H9 (cell line): ENCODE results near the gene RIMBP2. TPM values are rescaled to one million over a fixed set of nuclear protein-coding genes. Genes with fewer than 3 reads are reported as not detected.

ENCODE experiments used
- DNase-seq: peaks from one replicate; pipeline ENCODE4 v3.0.0-alpha.2; 2017
- H2AFZ ChIP-seq: one replicate; pipeline ENCODE4 v1.6.1; 2013; ENCODE audit warnings: mild to moderate bottlenecking, low read length, control low read depth, moderate library complexity
- H2AK5ac ChIP-seq: 2 replicates; pipeline ENCODE4 v1.6.1; 2013; ENCODE audit warnings: low read length, control low read depth, mixed read lengths; ENCODE audit not compliant: insufficient read length
- H2BK120ac ChIP-seq: one replicate; pipeline ENCODE4 v1.6.1; 2013; ENCODE audit warnings: low read depth, mild to moderate bottlenecking, low read length, control low read depth, inconsistent platforms; ENCODE audit not compliant: poor library complexity, severe bottlenecking
- H2BK12ac ChIP-seq: 2 replicates; pipeline ENCODE4 v1.6.1; 2013; ENCODE audit warnings: low read length, control low read depth, mixed read lengths, low read depth; ENCODE audit not compliant: insufficient read length
- H2BK15ac ChIP-seq: 2 replicates; pipeline ENCODE4 v1.6.1; 2013; ENCODE audit warnings: low read depth, low read length, control low read depth
- H2BK20ac ChIP-seq: one replicate; pipeline ENCODE4 v1.6.1; 2013; ENCODE audit warnings: low read depth, mild to moderate bottlenecking, low read length, control low read depth, inconsistent platforms; ENCODE audit not compliant: poor library complexity, severe bottlenecking
- H2BK5ac ChIP-seq: 2 replicates; pipeline ENCODE4 v1.6.1; 2013; ENCODE audit warnings: low read length, control low read depth, mixed read lengths; ENCODE audit not compliant: insufficient read length
- H3K14ac ChIP-seq: 2 replicates; pipeline ENCODE4 v1.6.1; 2013; ENCODE audit warnings: low read length, control low read depth; ENCODE audit not compliant: insufficient read depth
- H3K18ac ChIP-seq: 2 replicates; pipeline ENCODE4 v1.6.1; 2013; ENCODE audit warnings: low read depth, mild to moderate bottlenecking, mixed read lengths, low read length, control low read depth; ENCODE audit not compliant: insufficient read length
- H3K23ac ChIP-seq: 2 replicates; pipeline ENCODE4 v1.6.1; 2013; ENCODE audit warnings: low read length, control low read depth, mixed read lengths, low read depth; ENCODE audit not compliant: insufficient read length
- H3K23me2 ChIP-seq: 2 replicates; pipeline ENCODE4 v1.6.1; 2013; ENCODE audit warnings: low read depth, mild to moderate bottlenecking, mixed read lengths, low read length, control low read depth; ENCODE audit not compliant: insufficient read length, poor library complexity, severe bottlenecking
- H3K27ac ChIP-seq: 2 replicates; pipeline ENCODE4 v1.5.1; 2013; ENCODE audit warnings: low read length, control low read depth, mixed read lengths, low read depth; ENCODE audit not compliant: insufficient read length
- H3K27me3 ChIP-seq: 2 replicates; pipeline ENCODE4 v1.6.1; 2013; ENCODE audit warnings: low read length, control low read depth, inconsistent platforms; ENCODE audit not compliant: insufficient read depth
- H3K4ac ChIP-seq: 2 replicates; pipeline ENCODE4 v1.6.1; 2013; ENCODE audit warnings: low read depth, mild to moderate bottlenecking, control low read depth, inconsistent platforms, low read length, moderate library complexity
- H3K4me1 ChIP-seq: 2 replicates; pipeline ENCODE4 v1.6.1; 2013; ENCODE audit warnings: low read length, control low read depth, inconsistent platforms; ENCODE audit not compliant: insufficient read depth
- H3K4me2 ChIP-seq: 2 replicates; pipeline ENCODE4 v1.6.1; 2013; ENCODE audit warnings: low read length, control low read depth, mixed read lengths; ENCODE audit not compliant: insufficient read length, insufficient read depth
- H3K56ac ChIP-seq: 2 replicates; pipeline ENCODE4 v1.6.1; 2013; ENCODE audit warnings: low read depth, mild to moderate bottlenecking, mixed read lengths, low read length, control low read depth; ENCODE audit not compliant: insufficient read length
- H3K79me1 ChIP-seq: 2 replicates; pipeline ENCODE4 v1.6.1; 2013; ENCODE audit warnings: low read depth, mild to moderate bottlenecking, moderate library complexity, low read length, control low read depth, inconsistent platforms; ENCODE audit not compliant: insufficient read depth, poor library complexity, severe bottlenecking
- H3K79me2 ChIP-seq: 2 replicates; pipeline ENCODE4 v1.6.1; 2013; ENCODE audit warnings: low read length, control low read depth, inconsistent platforms; ENCODE audit not compliant: insufficient read depth
- H3K9ac ChIP-seq: 2 replicates; pipeline ENCODE4 v1.6.1; 2013; ENCODE audit warnings: low read length, control low read depth, mixed read lengths; ENCODE audit not compliant: insufficient read length; ENCODE audit errors: extremely low read depth
- H3K9me3 ChIP-seq: one replicate; pipeline ENCODE4 v1.6.1; 2013; ENCODE audit warnings: low read depth, low read length, inconsistent platforms; ENCODE audit not compliant: control insufficient read depth
- H3T11ph ChIP-seq: one replicate; pipeline ENCODE4 v1.6.1; 2013; ENCODE audit warnings: mild to moderate bottlenecking, low read length, control low read depth, inconsistent platforms
- H4K20me1 ChIP-seq: one replicate; pipeline ENCODE4 v1.6.1; 2013; ENCODE audit not compliant: control insufficient read depth, insufficient read length, insufficient read depth
- H4K5ac ChIP-seq: 2 replicates; pipeline ENCODE4 v1.6.1; 2013; ENCODE audit warnings: low read depth, mild to moderate bottlenecking, mixed read lengths, low read length, control low read depth; ENCODE audit not compliant: insufficient read length
- H4K8ac ChIP-seq: replicated peaks from 2 replicates; pipeline ENCODE4 v1.6.1; 2013; ENCODE audit warnings: low read length, control low read depth, mixed read lengths, low read depth; ENCODE audit not compliant: insufficient read length
- H4K91ac ChIP-seq: 2 replicates; pipeline ENCODE4 v1.6.1; 2013; ENCODE audit warnings: low read depth, mild to moderate bottlenecking, moderate library complexity, mixed read lengths, low read length, control low read depth; ENCODE audit not compliant: insufficient read length
- H3K27ac Mint-ChIP-seq, 3 experiments: 2 replicates in 2 of 3; 3 replicates in 1 of 3; pipeline ENCODE4 v1.8.0; 2020 to 2021; ENCODE audit warnings: mixed read lengths in 3 of 3, mild to moderate bottlenecking in 1 of 3, moderate library complexity in 1 of 3
- H3K27me3 Mint-ChIP-seq: 2 replicates; pipeline ENCODE4 v1.8.0; 2021; ENCODE audit warnings: low read depth, mild to moderate bottlenecking, moderate library complexity, mixed read lengths
- H3K36me3 Mint-ChIP-seq, 3 experiments: 2 replicates in 2 of 3; 3 replicates in 1 of 3; pipeline ENCODE4 v1.8.0; 2020 to 2021; ENCODE audit warnings: low read depth in 3 of 3, mixed read lengths in 3 of 3; ENCODE audit not compliant: insufficient read depth in 1 of 3
- H3K4me1 Mint-ChIP-seq, 2 experiments: 2 replicates each; pipeline ENCODE4 v1.8.0; 2020; ENCODE audit warnings: mixed read lengths in 2 of 2
- H3K4me3 Mint-ChIP-seq, 2 experiments: 2 replicates in 1 of 2; 3 replicates in 1 of 2; pipeline ENCODE4 v1.8.0; 2020 to 2021; ENCODE audit warnings: mild to moderate bottlenecking in 2 of 2, mixed read lengths in 2 of 2, moderate library complexity in 1 of 2
- H3K9me3 Mint-ChIP-seq, 2 experiments: 2 replicates in 1 of 2; 3 replicates in 1 of 2; pipeline ENCODE4 v1.8.0; 2020; ENCODE audit warnings: mild to moderate bottlenecking in 2 of 2, mixed read lengths in 2 of 2, moderate library complexity in 1 of 2
- WGBS: extraction: QIAGEN DNeasy Blood & Tissue Kit; methylation state at CpG from one replicate; pipeline ENCODE4 v1.1.7; 2013; ENCODE audit warnings: missing lambda C conversion rate, low lambda C conversion rate, mixed read lengths; ENCODE audit not compliant: insufficient read length; ENCODE audit errors: extremely low coverage; 5-methylcytosine and 5-hydroxymethylcytosine counted together
- total RNA-seq: library from RNA; stranded (reverse); gene quantifications from 2 replicates; pipeline ENCODE4 v1.2.1, GENCODE V29; 2021
- TF ChIP-seq, protein P1 (sequence below): fragments of 200-600 bp; sonication (generic); conservative IDR thresholded peaks from 3 replicates; pipeline ENCODE4 v1.8.0; 2021; ENCODE audit warnings: antibody characterized with exemption, mild to moderate bottlenecking

Gene RIMBP2
- total RNA-seq, 1 experiment from 2014 or later, result 0.70 TPM

DNA sequence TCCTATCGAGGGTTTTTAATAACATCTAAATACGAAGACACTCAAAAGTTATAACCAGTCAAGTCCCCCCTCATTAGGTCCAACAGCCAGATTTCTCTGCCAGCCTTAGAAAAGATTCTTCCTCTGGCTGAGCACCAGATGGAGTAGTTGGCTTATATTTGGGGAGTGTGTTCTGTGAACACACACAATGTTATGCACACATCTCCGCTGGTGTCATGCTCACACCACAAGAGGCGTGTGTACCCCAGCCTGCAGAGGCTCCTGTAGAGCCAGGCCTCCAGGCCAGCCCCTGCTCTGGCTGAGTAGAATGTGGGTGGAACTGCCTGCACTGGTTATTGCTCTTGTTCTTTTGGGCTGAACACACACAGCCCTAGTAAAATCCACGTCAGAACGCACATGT is 314.4 kb downstream of the RIMBP2 start:
- Histone ChIP-seq H2BK12ac (no peak overlapping the region), H2BK15ac (no peak overlapping the region), H3K56ac (no peak overlapping the region), H4K5ac (no peak overlapping the region), H2AK5ac (no peak overlapping the region), H3K14ac (no peak overlapping the region), H3K23me2 (no peaks in the 10 kb centered on the region), H2BK5ac (no peak overlapping the region), H4K91ac (no peak overlapping the region), H4K20me1 (no peaks in the 10 kb centered on the region), H2AFZ (no peak overlapping the region), H3K9me3 (no peaks in the 10 kb centered on the region), H3K9ac (no peak overlapping the region), H3K79me1 (no peaks in the 10 kb centered on the region), H3K4ac (no peak overlapping the region), H3K27ac (no peak overlapping the region), H2BK20ac (no peak overlapping the region), H3K4me2 (no peak overlapping the region), H2BK120ac (no peak overlapping the region), H3K4me1 (no peaks in the 10 kb centered on the region), H3K18ac (no peak overlapping the region), H3K23ac (no peak overlapping the region), H3T11ph (no peak overlapping the region), H3K27me3 (no peaks in the 10 kb centered on the region), H3K79me2 (no peaks in the 10 kb centered on the region), H4K8ac (no peak overlapping the region)
- Mint-ChIP-seq H3K9me3 (no peaks in the 10 kb centered on the region), H3K36me3 (no peaks in the 10 kb centered on the region), H3K4me3 (no peak overlapping the region), H3K27ac (no peak overlapping the region; a peak in 1 of 7 replicates), H3K27me3 (peaks cover 8% of the 10 kb centered on the region), H3K4me1 (peaks cover 8 to 9% of the 10 kb centered on the region in 2 experiments)
- TF ChIP-seq, protein P1, sequence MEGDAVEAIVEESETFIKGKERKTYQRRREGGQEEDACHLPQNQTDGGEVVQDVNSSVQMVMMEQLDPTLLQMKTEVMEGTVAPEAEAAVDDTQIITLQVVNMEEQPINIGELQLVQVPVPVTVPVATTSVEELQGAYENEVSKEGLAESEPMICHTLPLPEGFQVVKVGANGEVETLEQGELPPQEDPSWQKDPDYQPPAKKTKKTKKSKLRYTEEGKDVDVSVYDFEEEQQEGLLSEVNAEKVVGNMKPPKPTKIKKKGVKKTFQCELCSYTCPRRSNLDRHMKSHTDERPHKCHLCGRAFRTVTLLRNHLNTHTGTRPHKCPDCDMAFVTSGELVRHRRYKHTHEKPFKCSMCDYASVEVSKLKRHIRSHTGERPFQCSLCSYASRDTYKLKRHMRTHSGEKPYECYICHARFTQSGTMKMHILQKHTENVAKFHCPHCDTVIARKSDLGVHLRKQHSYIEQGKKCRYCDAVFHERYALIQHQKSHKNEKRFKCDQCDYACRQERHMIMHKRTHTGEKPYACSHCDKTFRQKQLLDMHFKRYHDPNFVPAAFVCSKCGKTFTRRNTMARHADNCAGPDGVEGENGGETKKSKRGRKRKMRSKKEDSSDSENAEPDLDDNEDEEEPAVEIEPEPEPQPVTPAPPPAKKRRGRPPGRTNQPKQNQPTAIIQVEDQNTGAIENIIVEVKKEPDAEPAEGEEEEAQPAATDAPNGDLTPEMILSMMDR, result peak; percentile 64
- no CpG with 5 or more reads among the region's 6 CpGs for WGBS
- DNase-seq, result no peak
